Stomach (tissue), 9 donors: ENCODE results near the gene LRMDA. TPM values are rescaled to one million over a fixed set of nuclear protein-coding genes. Genes with fewer than 3 reads are reported as not detected.

Experiments
- DNase-seq, 2 donors: peaks; one replicate each; pipeline versions ENCODE4 v3.0.0 to v3.0.0-alpha.2; 2013 to 2019
- H3K27ac ChIP-seq, 5 donors: fragments of 200-600 bp in 4 of 5; sonication (generic) in 4 of 5; one replicate each; pipeline ENCODE4 v1.5.1; 2013 to 2019; ENCODE audit warnings: mild to moderate bottlenecking in 1 of 5, moderate library complexity in 1 of 5
- H3K27me3 ChIP-seq, 3 donors: fragments of 200-600 bp; sonication (generic); one replicate each; pipeline ENCODE4 v1.5.1; 2017 to 2019; ENCODE audit warnings: mixed run types in 1 of 3
- H3K36me3 ChIP-seq, 4 donors: fragments of 200-600 bp; sonication (generic); 1 replicate in 3 of 4; 2 replicates in 1 of 4; pipeline ENCODE4 v1.5.1; 2016 to 2019
- H3K4me1 ChIP-seq, 4 donors: fragments of 200-600 bp; sonication (generic); one replicate each; pipeline ENCODE4 v1.5.1; 2016 to 2019
- H3K4me3 ChIP-seq, 4 donors: fragments of 200-600 bp; sonication (generic) in 3 of 4; one replicate each; pipeline ENCODE4 v1.5.1; 2016 to 2019; ENCODE audit warnings: mild to moderate bottlenecking in 1 of 4
- H3K9me3 ChIP-seq, 4 donors: fragments of 200-600 bp; sonication (generic); one replicate each; pipeline ENCODE4 v1.5.1; 2016 to 2019
- CTCF ChIP-seq, 7 experiments: fragments of 450-650 bp in 4 of 7; fragments of 200-600 bp in 3 of 7; sonication (generic) in 3 of 7; IDR thresholded peaks; one replicate each; pipeline ENCODE4 v1.5.1; 2016 to 2019; ENCODE audit warnings: antibody characterized with exemption in 7 of 7, control low read depth in 2 of 7, mild to moderate bottlenecking in 1 of 7
- EP300 ChIP-seq: sonication (generic); formaldehyde crosslinking; IDR thresholded peaks from one replicate; pipeline ENCODE4 v1.6.1; 2017; ENCODE audit warnings: antibody characterized with exemption
- POLR2A ChIP-seq, 4 donors: fragments of 450-650 bp; IDR thresholded peaks; one replicate each; pipeline ENCODE4 v1.6.1; 2016; ENCODE audit warnings: antibody characterized with exemption in 4 of 4, control low read depth in 2 of 4, mild to moderate bottlenecking in 1 of 4, moderate library complexity in 1 of 4
- POLR2AphosphoS5 ChIP-seq, 3 donors: sonication (generic); formaldehyde crosslinking; IDR thresholded peaks; one replicate each; pipeline ENCODE4 v1.6.1; 2016; ENCODE audit warnings: antibody characterized with exemption in 3 of 3
- WGBS, 5 donors: extraction: QIAGEN DNeasy Blood & Tissue Kit in 3 of 5; methylation state at CpG; one replicate each; pipeline versions ENCODE4 v1.1.5 to v1.1.7; 2013 to 2018; 5-methylcytosine and 5-hydroxymethylcytosine counted together
- intact Hi-C: fragments of 100-400 bp; cut with DNase I; formaldehyde crosslinking; loops from one replicate; pipeline ENCODE4 v1.15.1; 2023; ENCODE audit warnings: low total_unique reads
- polyA plus RNA-seq, 3 donors: library from polyadenylated mRNA; stranded (reverse); fragments of 200-250 nt; gene quantifications; one replicate each; pipeline ENCODE4 v1.2.3, GENCODE V29; 2013
- total RNA-seq, 5 donors: library from RNA; depleted of rRNA; stranded (reverse); fragments of >200 nt; gene quantifications; one replicate each; pipeline versions ENCODE4 v1.1.0 to v1.2.3, GENCODE V29; 2014 to 2016
- donor health status: healthy with polysubstance abuse.
- donor health status: Bipolar disorder and iron deficiency.
- donor health status: healthy.

Gene LRMDA
- total and polyA plus RNA-seq, 8 donors = 1.3 to 30.2 (median 13.6) TPM; not detected in 1

GRCh38 chr10:76297358-76297757 is 865.9 kb downstream of the LRMDA start:
- no peak for DNase-seq
- peak overlapping the region in 4 of 5 donors; percentile 38 to 57 (median 48) for H3K27ac ChIP-seq
- no peaks in the 10 kb centered on the region for H3K36me3 ChIP-seq
- intact Hi-C loops = no loop called here
- 46 to 68% (median 52%) methylated on average over 4 of the region's 4 CpGs for WGBS, 5 donors
- H3K9me3 ChIP-seq = no peaks in the 10 kb centered on the region
- no peak overlapping the region for H3K4me3 ChIP-seq
- peaks cover 6 to 31% (median 13%) of the 10 kb centered on the region in 4 donors for H3K4me1 ChIP-seq
- no peaks in the 10 kb centered on the region for H3K27me3 ChIP-seq
- TF ChIP-seq POLR2A (IDR thresholded peaks at IDR 0.05) (no peak), EP300 (no peak), CTCF (IDR thresholded peaks at IDR 0.05) (no peak), POLR2AphosphoS5 (IDR thresholded peaks at IDR 0.05) (no peak)

- H3K36me3 ChIP-seq = no peaks in the 10 kb centered on the region
- H3K4me3 ChIP-seq = no peak overlapping the region
- TF ChIP-seq POLR2AphosphoS5 (IDR thresholded peaks at IDR 0.05) = no peak
- no peak for TF ChIP-seq POLR2A (IDR thresholded peaks at IDR 0.05)
- TF ChIP-seq CTCF (IDR thresholded peaks at IDR 0.05) = peak in 1 of 7 experiments; percentile 5
- TF ChIP-seq EP300 = no peak
- WGBS, 5 donors = 33 to 67% (median 51%) methylated on average over 10 of the region's 10 CpGs
- peaks cover 7 to 35% (median 15%) of the 10 kb centered on the region in 4 donors for H3K4me1 ChIP-seq
- no peaks in the 10 kb centered on the region for H3K9me3 ChIP-seq
- intact Hi-C loops = no loop called here
- no peaks in the 10 kb centered on the region for H3K27me3 ChIP-seq
- H3K27ac ChIP-seq = peak overlapping the region in 4 of 5 donors; percentile 38 to 57 (median 48)
- DNase-seq = peak; percentile 57 to 64
Measured at GRCh38 chr10:76297780-76298281, 866.4 kb downstream of the LRMDA start.

GRCh38 chr10:76298329-76298728 is 866.9 kb downstream of the LRMDA start:
- H3K4me1 ChIP-seq = peaks cover 12 to 40% (median 18%) of the 10 kb centered on the region in 4 donors
- no peak for DNase-seq
- peak overlapping the region in 4 of 5 donors; percentile 16 to 57 (median 34) for H3K27ac ChIP-seq
- 69 to 85% (median 75%) methylated on average over 3 of the region's 3 CpGs for WGBS, 5 donors
- no peaks in the 10 kb centered on the region for H3K9me3 ChIP-seq
- H3K27me3 ChIP-seq = no peaks in the 10 kb centered on the region
- H3K4me3 ChIP-seq = no peak overlapping the region
- no peak for TF ChIP-seq POLR2AphosphoS5 (IDR thresholded peaks at IDR 0.05)
- TF ChIP-seq POLR2A (IDR thresholded peaks at IDR 0.05) = no peak
- no peak for TF ChIP-seq EP300
- TF ChIP-seq CTCF (IDR thresholded peaks at IDR 0.05) = no peak
- intact Hi-C loops = no loop called here
- H3K36me3 ChIP-seq = no peaks in the 10 kb centered on the region

GRCh38 chr10:76299501-76299900 is 868.1 kb downstream of the LRMDA start:
- peaks cover 15 to 52% (median 30%) of the 10 kb centered on the region in 4 donors for H3K4me1 ChIP-seq
- no peak overlapping the region for H3K27ac ChIP-seq
- 84 to 87% (median 86%) methylated on average over 4 of the region's 4 CpGs for WGBS, 5 donors
- no peaks in the 10 kb centered on the region for H3K9me3 ChIP-seq
- intact Hi-C loops = no loop called here
- no peaks in the 10 kb centered on the region for H3K27me3 ChIP-seq
- no peaks in the 10 kb centered on the region for H3K36me3 ChIP-seq
- H3K4me3 ChIP-seq = no peak overlapping the region
- no peak for TF ChIP-seq POLR2AphosphoS5 (IDR thresholded peaks at IDR 0.05)
- TF ChIP-seq POLR2A (IDR thresholded peaks at IDR 0.05) = no peak
- TF ChIP-seq CTCF (IDR thresholded peaks at IDR 0.05) = no peak
- TF ChIP-seq EP300 = no peak
- DNase-seq = no peak
